Stimulated activated CD4-positive, alpha-beta T cell treated with anti-CD3 and anti-CD28 coated beads, Interleukin-4, amount 100 ng/mL, for 48 hours (primary cell): ENCODE measurements around the gene NR1D2.

Experiments
- DNase-seq, 2 donors: peaks; one replicate each; pipeline ENCODE4 v3.0.0-alpha.2; 2020; ENCODE audit warnings: low read depth in 2 of 2

Gene NR1D2

GRCh38 chr3:23964537-23965235 lies 19.6 kb downstream of the NR1D2 start:
- DNase-seq = no peak

DNA sequence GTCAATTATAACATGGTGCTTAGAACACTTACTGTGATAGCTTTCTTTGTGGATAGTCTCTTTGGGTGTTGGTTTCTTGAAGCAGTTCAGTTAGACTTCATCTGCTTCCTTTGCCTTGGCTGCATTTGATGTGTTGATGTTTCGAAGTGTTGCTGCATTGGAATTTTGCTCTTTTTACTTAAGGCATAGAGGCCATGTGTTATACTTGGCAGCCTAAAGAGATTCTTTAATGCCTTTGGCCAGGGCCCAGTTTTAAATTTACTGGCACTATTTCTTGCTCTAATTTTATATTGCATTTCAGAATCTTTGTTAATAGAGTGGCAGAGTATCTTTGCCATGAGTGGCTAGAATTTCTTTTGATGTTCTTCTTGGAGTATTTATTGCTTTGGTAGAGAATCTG lies 21.2 kb downstream of the NR1D2 start:
- DNase-seq = no peak

DNA sequence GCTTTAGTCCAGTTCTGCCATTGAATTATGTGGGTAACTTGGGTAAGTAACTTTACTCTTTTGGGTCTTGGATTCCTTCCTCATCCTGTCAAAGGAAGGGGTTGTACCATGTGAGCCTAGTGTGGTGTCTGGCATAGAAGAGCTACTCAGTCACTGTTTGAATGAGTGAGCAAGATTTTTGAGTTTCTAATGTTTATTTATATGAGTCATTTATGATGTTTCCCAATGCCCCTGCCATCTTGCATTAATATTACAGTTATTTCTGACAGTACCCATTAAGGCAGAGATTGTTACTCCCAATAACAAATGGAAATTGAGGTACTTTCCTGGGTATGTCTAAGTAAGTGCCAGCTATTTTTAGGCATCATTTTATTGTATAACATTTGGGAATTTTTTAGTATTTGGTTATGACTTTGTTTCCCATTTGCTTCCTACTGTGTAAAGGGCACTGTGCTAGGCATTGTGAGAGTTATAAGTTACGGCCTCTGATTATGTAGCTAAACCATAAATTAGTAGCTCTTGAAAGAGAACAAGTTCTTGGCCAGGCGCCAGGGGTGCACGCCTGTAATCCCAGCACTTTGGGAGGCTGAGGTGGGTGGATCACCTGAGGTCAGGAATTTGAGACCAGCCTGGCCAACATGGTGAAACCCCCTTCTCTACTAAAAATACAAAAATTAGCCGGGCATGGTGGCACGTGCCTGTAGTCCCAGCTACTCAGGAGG lies 23.5 kb downstream of the NR1D2 start:
- DNase-seq = no peak

DNA sequence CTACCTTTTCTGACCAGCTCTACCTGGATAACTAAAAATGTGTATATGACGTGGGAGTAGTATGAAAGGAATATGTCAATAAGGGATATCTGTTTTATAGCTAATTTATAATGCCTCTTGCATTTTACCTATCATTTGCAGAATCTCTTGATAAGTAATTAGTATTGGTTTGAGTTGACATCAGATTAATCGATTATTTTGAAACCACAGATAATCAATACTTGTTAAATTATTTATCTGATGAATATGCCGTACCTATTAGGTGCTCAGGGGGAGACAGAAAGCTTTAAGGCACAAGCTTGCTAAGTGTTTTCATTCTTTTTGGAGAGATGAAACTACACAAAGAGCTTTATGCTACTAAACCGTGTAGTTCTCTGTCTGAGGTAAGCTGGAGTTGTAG lies 24.3 kb downstream of the NR1D2 start:
- DNase-seq = no peak

GRCh38 chr3:23971684-23972083 lies 26.6 kb downstream of the NR1D2 start:
- DNase-seq = no peak

- DNase-seq = no peak
Measured at GRCh38 chr3:23976555-23976954, 31.5 kb downstream of the NR1D2 start.

- no peak for DNase-seq
Measured at GRCh38 chr3:23979569-23979968, 34.5 kb downstream of the NR1D2 start.

DNA sequence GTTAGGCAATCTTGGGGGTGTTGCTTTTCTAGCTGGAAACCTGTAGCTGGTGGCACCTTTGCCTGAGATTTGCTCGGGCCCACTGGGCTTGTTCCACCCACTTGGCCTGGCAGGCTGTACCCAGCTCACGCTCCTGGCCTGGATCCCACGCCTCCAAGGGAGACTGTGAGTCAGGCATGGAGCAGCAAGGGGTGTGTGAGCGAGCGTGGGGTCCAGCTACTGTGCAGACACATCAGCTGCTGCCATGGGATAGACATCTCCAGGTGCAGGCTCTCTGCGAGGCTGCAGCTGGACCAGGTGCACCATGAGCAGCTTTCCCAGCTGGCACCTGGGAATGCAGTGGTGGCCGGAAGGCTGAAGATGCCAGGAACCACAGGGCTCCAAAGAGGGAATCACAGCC lies 36.0 kb downstream of the NR1D2 start:
- DNase-seq = no peak

- DNase-seq = no peak
Measured at GRCh38 chr3:23981955-23982354, 36.9 kb downstream of the NR1D2 start.

- DNase-seq = no peak
Measured at GRCh38 chr3:23984934-23985333, 39.8 kb downstream of the NR1D2 start.

DNA sequence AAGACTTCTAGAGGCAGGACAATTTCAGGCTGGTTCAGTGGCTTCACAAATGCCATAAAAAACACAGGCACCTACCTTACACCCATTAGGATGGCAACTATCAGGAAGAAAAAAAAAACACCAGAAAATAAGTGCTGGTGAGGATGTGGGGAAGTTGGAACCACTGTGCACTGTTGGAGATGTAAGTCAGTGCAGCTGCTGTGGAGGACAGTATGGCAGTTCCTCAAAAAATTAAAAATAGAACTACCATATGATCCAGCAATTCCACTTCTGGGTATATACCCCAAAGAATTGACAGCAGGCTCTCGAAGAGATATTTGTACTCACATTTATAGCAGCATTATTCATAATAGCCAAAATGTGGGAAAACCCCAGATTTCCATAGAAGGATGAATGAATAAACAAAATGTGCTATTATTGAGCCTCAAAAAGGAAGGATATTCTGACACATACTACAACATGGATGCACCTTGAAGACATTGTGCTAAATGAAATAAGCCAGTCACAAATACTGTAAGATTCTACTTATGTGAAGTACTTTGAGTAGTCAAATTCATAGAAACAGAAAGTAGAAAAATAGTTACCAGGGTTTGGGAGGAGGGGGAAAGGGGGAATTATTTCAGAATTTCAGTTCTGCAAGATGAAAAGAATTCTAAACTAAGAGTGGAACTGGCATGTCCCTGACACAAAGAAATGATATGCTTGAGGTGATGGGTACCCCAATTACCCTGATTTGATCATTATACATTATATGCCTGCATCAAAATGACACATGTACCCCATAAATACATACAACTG lies 40.9 kb downstream of the NR1D2 start:
- no peak for DNase-seq

DNA sequence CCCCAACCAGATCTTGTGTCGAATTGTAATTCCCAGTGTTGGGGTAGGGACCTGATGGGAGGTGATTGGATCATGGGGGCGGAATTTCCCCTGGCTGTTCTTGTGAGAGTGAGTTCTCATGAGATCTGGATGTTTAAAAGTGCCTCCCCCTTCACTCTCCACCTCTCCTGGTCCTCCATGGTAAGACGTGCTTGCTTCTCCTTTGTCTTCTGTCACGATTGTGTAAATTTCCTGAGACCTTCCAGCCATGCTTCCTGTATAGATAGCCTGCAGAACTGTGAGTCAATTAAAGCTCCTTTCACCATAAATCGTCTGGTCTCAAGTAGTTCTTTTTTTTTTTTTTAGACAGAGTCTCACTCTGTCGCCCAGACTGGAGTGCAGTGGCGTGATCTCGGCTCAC lies 42.3 kb downstream of the NR1D2 start:
- DNase-seq = no peak

- DNase-seq = no peak
Measured at GRCh38 chr3:23991306-23991682, 46.2 kb downstream of the NR1D2 start.

DNA sequence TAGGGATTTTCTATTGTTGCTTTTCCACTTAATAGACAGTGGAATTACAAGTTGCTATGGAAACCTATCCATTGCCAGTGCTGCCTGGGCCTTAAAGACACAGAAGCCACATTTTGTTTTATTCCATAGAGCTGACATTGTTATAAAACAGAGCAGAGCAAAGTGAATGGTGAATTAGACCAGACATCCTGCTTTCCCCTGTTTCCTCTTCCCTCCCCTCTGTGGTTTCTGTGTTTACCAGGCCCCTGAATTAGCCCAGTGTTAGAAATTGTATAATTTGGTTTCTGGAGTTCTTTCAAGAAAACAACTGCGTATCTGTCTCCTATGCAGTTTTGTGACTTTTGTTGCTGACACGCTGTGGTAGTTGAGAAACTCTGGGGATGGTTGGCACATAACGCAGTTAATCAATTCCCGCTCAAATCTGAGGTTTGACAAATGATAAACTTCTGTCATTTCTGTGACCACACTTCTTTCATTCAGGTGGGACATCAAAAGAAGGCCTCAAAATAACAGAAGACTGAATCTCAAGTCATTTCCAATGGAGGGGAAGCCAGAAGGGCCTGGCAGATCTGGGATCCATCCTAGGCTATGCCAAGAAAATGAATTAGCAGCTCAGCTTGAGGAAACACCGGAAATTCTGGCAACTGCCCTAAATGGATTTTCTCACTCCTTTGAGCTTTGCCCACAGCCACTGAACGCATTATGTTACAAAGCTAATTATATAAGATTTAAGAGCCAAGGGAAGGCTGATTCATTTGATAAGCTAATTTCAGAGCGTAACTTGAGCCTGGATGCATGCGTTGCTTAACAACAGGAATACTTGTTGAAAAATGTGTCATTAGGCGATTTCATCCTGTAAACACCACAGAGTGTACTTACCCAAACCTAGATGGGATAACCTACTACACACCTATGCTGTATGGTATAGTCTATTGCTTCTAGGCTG lies 46.9 kb downstream of the NR1D2 start:
- no peak for DNase-seq

DNA sequence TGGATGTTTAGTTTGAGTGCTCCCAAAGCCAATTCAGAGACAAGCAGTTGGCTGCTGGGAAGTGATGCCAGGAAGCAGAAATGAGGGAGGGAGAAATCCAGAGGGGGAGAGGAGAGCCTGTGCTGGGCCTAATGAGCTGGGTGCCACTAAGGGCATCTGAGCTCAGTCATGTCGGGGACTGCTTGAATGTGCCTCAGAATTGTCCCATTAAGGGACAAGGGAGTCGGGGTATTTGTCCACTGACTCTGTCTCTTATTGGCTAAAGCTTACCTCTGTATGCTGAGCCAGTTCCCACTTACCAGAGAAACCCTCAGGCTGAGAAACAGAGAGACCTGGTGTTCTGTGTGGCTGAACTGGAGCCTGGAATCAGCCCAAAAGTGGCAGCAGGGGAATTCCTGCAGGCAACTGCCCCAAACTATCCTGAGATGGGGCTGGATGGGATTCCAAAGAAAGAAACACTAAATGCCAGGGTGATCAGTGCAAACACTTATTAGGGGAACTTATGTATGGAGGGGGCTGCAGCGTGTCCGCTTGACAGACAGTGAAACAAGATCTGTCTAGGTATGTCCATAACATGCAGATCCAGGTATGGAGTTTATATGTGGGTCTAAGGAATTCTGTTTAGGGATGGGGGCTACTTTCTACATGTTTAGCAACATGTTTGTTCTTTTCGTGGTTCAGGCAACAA lies 48.6 kb downstream of the NR1D2 start:
- no peak for DNase-seq

DNA sequence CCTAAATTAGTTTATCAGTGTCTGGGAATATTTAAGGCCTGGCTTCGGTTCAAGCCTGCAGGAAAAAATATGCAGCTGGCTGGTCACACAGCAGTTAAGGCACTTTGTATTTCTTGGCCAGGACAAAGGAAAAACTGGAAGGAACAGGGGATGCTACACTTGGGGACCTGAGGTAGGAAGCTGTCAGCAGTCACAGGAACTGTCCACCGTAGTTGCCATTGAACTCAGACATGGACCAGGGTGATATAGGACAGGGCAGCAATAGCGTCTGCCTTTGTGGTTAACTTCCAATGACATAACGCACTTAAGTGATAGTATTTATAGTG lies 49.1 kb downstream of the NR1D2 start:
- DNase-seq = no peak

GRCh38 chr3:23995219-23995618 lies 50.1 kb downstream of the NR1D2 start:
- DNase-seq = no peak

- no peak for DNase-seq
Measured at GRCh38 chr3:23996095-23996524, 51.0 kb downstream of the NR1D2 start.

- peak; percentile 50 to 78 for DNase-seq
Measured at GRCh38 chr3:23999012-23999641, 54.0 kb downstream of the NR1D2 start.

- DNase-seq = no peak
Measured at GRCh38 chr3:24002129-24002528, 57.0 kb downstream of the NR1D2 start.

GRCh38 chr3:24003466-24003865 lies 58.4 kb downstream of the NR1D2 start:
- no peak for DNase-seq
